Measurements from ENCODE around the gene DDX31.

GRCh38 chr9:132677976-132678375 is 8.2 kb upstream of the DDX31 start:
- no peak for TF ChIP-seq CTCF (conservative IDR thresholded peaks at IDR 0.05 in 1 of 2, IDR thresholded peaks at IDR 0.05 in 1 of 2; ENCODE audit: extremely low read depth in 1 of 2, insufficient read depth in 1 of 2, low read depth in 1 of 2, low read length in 2 of 2)
- TF ChIP-seq EZH2 (IDR thresholded peaks at IDR 0.05; ENCODE audit: borderline replicate concordance, low read length), result no peak

Measured in mammary epithelial cell (primary cell).